MM.1S (cell line): ENCODE results near the gene ZBTB7C.

Source experiments
- DNase-seq: peaks from one replicate; pipeline ENCODE4 v3.0.0-alpha.2; 2015
- H2AFZ ChIP-seq: fragments of 300-600 bp; sonication (generic); 2 replicates; pipeline ENCODE4 v1.6.0; 2016; ENCODE audit warnings: antibody characterized with exemption, low read length
- H3F3A ChIP-seq: fragments of 300-600 bp; sonication (generic); 2 replicates; pipeline ENCODE4 v1.6.1; 2016; ENCODE audit warnings: mild to moderate bottlenecking, antibody characterized with exemption, low read length, moderate library complexity, mixed read lengths; ENCODE audit not compliant: insufficient read depth
- H3K27ac ChIP-seq: fragments of 300-600 bp; sonication (generic); 2 replicates; pipeline ENCODE4 v1.5.1; 2016; ENCODE audit warnings: mild to moderate bottlenecking, low read length
- H3K27me3 ChIP-seq: fragments of 300-600 bp; sonication (generic); replicated peaks from 2 replicates; pipeline ENCODE4 v1.6.0; 2016; ENCODE audit warnings: low read length; ENCODE audit not compliant: insufficient read depth
- H3K36me3 ChIP-seq: fragments of 300-600 bp; sonication (generic); replicated peaks from 2 replicates; pipeline ENCODE4 v1.6.1; 2016; ENCODE audit warnings: mild to moderate bottlenecking, low read length, mixed read lengths; ENCODE audit not compliant: insufficient read depth
- H3K4me1 ChIP-seq: fragments of 300-600 bp; sonication (generic); 2 replicates; pipeline ENCODE4 v1.6.1; 2016; ENCODE audit warnings: low read length, mixed read lengths
- H3K4me2 ChIP-seq: fragments of 300-600 bp; sonication (generic); 2 replicates; pipeline ENCODE4 v1.6.0; 2016; ENCODE audit warnings: low read depth, low read length
- H3K4me3 ChIP-seq: fragments of 300-600 bp; sonication (generic); 2 replicates; pipeline ENCODE4 v1.5.1; 2016; ENCODE audit warnings: low read length, mixed read lengths
- H3K79me2 ChIP-seq: fragments of 300-600 bp; sonication (generic); 2 replicates; pipeline ENCODE4 v1.6.1; 2016; ENCODE audit warnings: mixed run types, low read length, mixed read lengths
- H3K9ac ChIP-seq: fragments of 300-600 bp; sonication (generic); 2 replicates; pipeline ENCODE4 v1.6.1; 2016; ENCODE audit warnings: low read length, mixed read lengths
- H3K9me2 ChIP-seq: fragments of 300-600 bp; sonication (generic); replicated peaks from 2 replicates; pipeline ENCODE4 v1.6.1; 2016; ENCODE audit warnings: mild to moderate bottlenecking, low read length, mixed read lengths; ENCODE audit not compliant: insufficient read depth
- H3K9me3 ChIP-seq: fragments of 300-600 bp; sonication (generic); replicated peaks from 2 replicates; pipeline ENCODE4 v1.6.1; 2016; ENCODE audit warnings: mild to moderate bottlenecking, low read length, mixed read lengths; ENCODE audit not compliant: insufficient read depth
- H4K20me1 ChIP-seq: fragments of 300-600 bp; sonication (generic); 2 replicates; pipeline ENCODE4 v1.6.1; 2016; ENCODE audit warnings: mild to moderate bottlenecking, low read length, moderate library complexity, mixed read lengths; ENCODE audit not compliant: insufficient read depth
- EZH2 ChIP-seq: fragments of 300-600 bp; sonication (generic); optimal IDR thresholded peaks from 2 replicates; pipeline ENCODE3; 2017; ENCODE audit warnings: low read depth, mild to moderate bottlenecking, antibody characterized with exemption, low read length, mixed read lengths
- EZH2phosphoT487 ChIP-seq: fragments of 300-600 bp; sonication (generic); IDR thresholded peaks from 2 replicates; pipeline ENCODE4 v1.6.1; 2018; ENCODE audit warnings: antibody characterized with exemption, low read length
- TF ChIP-seq, protein P1 (sequence below): fragments of 300-600 bp; sonication (generic); IDR thresholded peaks from 2 replicates; pipeline ENCODE4 v1.5.1; 2016; ENCODE audit warnings: antibody characterized with exemption, low read length, mixed read lengths

Gene ZBTB7C

DNA sequence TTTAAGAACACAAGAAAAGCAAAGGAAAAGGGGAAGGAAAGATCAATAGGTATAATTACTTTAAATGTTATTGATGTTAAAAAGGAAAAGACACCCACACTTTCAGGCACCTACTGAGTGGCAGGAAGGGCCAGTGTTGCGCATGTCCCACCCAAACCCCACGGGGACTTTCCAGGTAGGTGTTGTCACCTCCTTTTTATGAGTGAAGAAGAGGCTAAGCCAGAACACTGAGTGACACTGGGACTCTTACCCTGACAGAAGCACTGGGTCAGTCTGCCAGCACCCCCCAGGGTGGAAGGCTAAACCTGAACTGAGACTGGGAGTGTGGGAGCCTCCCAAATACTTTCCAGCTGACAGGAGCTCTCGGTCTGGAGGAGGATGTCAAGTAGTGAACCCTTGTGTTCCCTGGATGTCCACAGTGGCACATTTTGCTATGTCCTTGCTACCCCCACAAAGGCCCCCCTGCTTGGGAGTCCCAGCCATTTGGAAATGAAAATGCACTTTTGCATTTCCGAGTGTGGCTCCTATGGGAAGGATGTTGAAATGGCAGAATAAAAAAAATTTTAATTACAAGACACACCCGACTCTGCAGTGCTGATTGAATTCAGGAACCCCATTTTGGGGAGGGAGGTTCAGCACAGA is 387.8 kb downstream of the ZBTB7C start:
- H3K79me2 ChIP-seq = no peaks in the 10 kb centered on the region
- no peaks in the 10 kb centered on the region for H3K27me3 ChIP-seq
- no peaks in the 10 kb centered on the region for H3K9me2 ChIP-seq
- no peak overlapping the region for H3K4me2 ChIP-seq
- TF ChIP-seq EZH2 = no peak
- TF ChIP-seq EZH2phosphoT487 = no peak
- TF ChIP-seq, protein P1, sequence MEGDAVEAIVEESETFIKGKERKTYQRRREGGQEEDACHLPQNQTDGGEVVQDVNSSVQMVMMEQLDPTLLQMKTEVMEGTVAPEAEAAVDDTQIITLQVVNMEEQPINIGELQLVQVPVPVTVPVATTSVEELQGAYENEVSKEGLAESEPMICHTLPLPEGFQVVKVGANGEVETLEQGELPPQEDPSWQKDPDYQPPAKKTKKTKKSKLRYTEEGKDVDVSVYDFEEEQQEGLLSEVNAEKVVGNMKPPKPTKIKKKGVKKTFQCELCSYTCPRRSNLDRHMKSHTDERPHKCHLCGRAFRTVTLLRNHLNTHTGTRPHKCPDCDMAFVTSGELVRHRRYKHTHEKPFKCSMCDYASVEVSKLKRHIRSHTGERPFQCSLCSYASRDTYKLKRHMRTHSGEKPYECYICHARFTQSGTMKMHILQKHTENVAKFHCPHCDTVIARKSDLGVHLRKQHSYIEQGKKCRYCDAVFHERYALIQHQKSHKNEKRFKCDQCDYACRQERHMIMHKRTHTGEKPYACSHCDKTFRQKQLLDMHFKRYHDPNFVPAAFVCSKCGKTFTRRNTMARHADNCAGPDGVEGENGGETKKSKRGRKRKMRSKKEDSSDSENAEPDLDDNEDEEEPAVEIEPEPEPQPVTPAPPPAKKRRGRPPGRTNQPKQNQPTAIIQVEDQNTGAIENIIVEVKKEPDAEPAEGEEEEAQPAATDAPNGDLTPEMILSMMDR = no peak
- no peaks in the 10 kb centered on the region for H3F3A ChIP-seq
- no peak overlapping the region for H2AFZ ChIP-seq
- no peaks in the 10 kb centered on the region for H3K4me1 ChIP-seq
- H3K4me3 ChIP-seq = no peak overlapping the region
- no peaks in the 10 kb centered on the region for H3K36me3 ChIP-seq
- H4K20me1 ChIP-seq = no peaks in the 10 kb centered on the region
- no peak for DNase-seq
- H3K27ac ChIP-seq = no peak overlapping the region
- no peak overlapping the region for H3K9ac ChIP-seq
- H3K9me3 ChIP-seq = no peaks in the 10 kb centered on the region

DNA sequence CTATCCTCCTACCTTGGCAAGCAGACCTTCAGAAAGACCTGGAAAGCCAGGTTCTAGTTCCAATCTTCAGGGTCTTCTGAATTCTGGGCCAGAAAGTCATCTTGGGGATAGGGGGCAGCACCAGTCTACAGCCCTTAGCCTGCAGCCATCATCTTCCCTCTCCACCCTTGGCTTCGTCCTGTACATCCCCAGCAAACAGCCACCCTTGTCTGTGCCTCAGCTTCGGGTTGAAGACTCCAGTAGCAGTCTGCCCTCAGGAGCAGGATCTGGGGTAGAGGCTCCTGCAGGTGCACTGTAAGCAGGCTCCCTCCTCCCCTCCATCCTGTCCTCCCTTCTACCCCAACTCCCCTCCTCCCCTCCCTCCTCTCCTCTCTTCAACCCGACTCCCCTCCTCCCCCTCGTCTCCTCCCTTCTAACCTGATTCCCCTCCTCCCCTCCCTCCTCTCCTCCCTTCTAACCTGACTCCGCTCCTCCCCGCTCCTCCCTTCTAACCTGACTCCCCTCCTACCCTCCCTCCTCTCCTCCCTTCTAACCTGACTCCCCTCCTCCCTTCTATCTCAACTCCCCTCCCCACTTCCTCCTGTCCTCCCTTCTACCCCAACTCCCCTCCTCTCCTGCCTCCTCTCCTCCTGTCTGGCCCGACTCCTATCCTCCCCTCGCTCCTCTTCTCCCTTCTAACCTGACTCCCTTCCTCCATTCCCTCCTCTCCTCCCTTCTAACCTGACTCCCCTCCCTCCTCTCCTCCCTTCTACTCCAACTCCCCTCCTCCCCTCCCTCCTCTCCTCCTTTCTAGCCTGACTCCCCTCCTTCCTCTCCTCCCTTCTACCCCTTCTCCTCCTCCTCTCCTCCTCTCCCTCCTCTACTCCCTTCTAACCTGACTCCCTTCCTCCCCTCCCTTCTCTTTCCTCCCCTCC is 388.6 kb downstream of the ZBTB7C start:
- H3K79me2 ChIP-seq = no peaks in the 10 kb centered on the region
- no peaks in the 10 kb centered on the region for H3K9me3 ChIP-seq
- TF ChIP-seq EZH2 (no peak), EZH2phosphoT487 (no peak)
- TF ChIP-seq, protein P1 = no peak
- H3K36me3 ChIP-seq = no peaks in the 10 kb centered on the region
- no peaks in the 10 kb centered on the region for H3K9me2 ChIP-seq
- H3K27ac ChIP-seq = no peak overlapping the region
- no peak overlapping the region for H2AFZ ChIP-seq
- no peaks in the 10 kb centered on the region for H4K20me1 ChIP-seq
- no peak overlapping the region for H3K9ac ChIP-seq
- no peak overlapping the region for H3K4me2 ChIP-seq
- no peaks in the 10 kb centered on the region for H3F3A ChIP-seq
- no peak overlapping the region for H3K4me3 ChIP-seq
- no peak for DNase-seq
- no peaks in the 10 kb centered on the region for H3K4me1 ChIP-seq
- no peaks in the 10 kb centered on the region for H3K27me3 ChIP-seq

DNA sequence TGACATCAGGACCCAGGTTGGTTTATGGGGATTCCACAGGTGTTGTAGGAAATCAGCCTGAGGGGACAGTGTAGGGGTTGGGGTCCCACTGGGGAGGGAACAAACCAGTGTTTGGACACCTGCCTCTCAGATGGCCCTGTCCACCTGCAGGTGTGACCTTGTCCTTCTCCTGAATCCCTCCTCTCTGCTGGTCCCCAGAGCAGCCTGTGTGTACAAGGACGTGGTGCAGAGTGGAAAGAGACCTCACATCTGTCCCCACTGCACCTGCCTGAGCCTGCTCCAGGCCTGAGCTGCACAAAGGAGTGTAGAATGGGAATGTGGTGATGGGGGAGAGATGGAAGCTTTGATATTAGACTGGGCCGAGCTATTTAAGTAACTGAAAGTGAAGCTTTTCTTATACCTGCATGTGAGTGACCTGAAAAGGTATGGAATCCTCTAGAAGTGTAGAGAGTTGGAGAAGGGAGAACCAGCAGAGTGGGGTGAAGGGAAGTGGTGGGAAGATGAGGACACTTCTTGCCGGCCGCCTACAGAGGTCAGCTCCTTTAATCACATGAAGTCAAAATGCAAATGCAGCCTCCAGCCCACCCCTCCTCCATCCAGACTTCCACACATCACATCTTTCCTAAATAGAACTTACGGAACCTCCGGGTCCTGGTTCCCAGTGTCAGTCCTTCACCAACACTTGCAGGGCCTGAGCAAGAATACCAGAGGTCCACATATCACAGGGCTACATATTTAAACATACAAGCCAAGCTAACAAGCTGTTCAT is 389.4 kb downstream of the ZBTB7C start:
- H3K4me3 ChIP-seq = no peak overlapping the region
- H3K9me3 ChIP-seq = no peaks in the 10 kb centered on the region
- H3K79me2 ChIP-seq = no peaks in the 10 kb centered on the region
- H3K4me2 ChIP-seq = no peak overlapping the region
- H3F3A ChIP-seq = no peaks in the 10 kb centered on the region
- DNase-seq = no peak
- no peaks in the 10 kb centered on the region for H3K36me3 ChIP-seq
- no peaks in the 10 kb centered on the region for H3K4me1 ChIP-seq
- no peak overlapping the region for H3K27ac ChIP-seq
- TF ChIP-seq EZH2 (no peak), EZH2phosphoT487 (no peak)
- TF ChIP-seq, protein P1 = no peak
- no peak overlapping the region for H3K9ac ChIP-seq
- H4K20me1 ChIP-seq = no peaks in the 10 kb centered on the region
- H3K27me3 ChIP-seq = no peaks in the 10 kb centered on the region
- H2AFZ ChIP-seq = no peak overlapping the region
- no peaks in the 10 kb centered on the region for H3K9me2 ChIP-seq
